Endodermal cell (in vitro differentiated cells): Measurements from ENCODE around the gene PADI4. TPM values are rescaled to one million over a fixed set of nuclear protein-coding genes. Genes with fewer than 3 reads are reported as not detected.

Experiments
- DNase-seq: peaks from one replicate; pipeline ENCODE4 v3.0.0-alpha.2; 2017
- H3K27ac ChIP-seq: 2 replicates; pipeline ENCODE4 v1.5.1; 2013; ENCODE audit warnings: mild to moderate bottlenecking, low read depth, low read length, moderate library complexity
- H3K27me3 ChIP-seq: 2 replicates; pipeline ENCODE4 v1.6.1; 2013; ENCODE audit warnings: mild to moderate bottlenecking, low read length, moderate library complexity; ENCODE audit not compliant: insufficient read depth, control insufficient read depth, poor library complexity, severe bottlenecking
- H3K36me3 ChIP-seq: 2 replicates; pipeline ENCODE4 v1.7.0; 2013; ENCODE audit warnings: mild to moderate bottlenecking, low read length, moderate library complexity; ENCODE audit not compliant: control insufficient read depth, insufficient read depth
- H3K4me1 ChIP-seq: one replicate; pipeline ENCODE4 v1.7.0; 2013; ENCODE audit warnings: low read length; ENCODE audit not compliant: control insufficient read depth, insufficient read depth
- H3K4me3 ChIP-seq: 2 replicates; pipeline ENCODE4 v1.5.1; 2013; ENCODE audit warnings: mild to moderate bottlenecking, low read length, moderate library complexity
- H3K9ac ChIP-seq: 2 replicates; pipeline ENCODE4 v1.6.1; 2013; ENCODE audit warnings: mild to moderate bottlenecking, low read length, moderate library complexity; ENCODE audit not compliant: poor library complexity, severe bottlenecking; ENCODE audit errors: extremely low read depth
- H3K9me3 ChIP-seq: 2 replicates; pipeline ENCODE4 v1.6.1; 2013; ENCODE audit warnings: mild to moderate bottlenecking, low read length, moderate library complexity; ENCODE audit not compliant: control insufficient read depth
- H3K27ac Mint-ChIP-seq: 2 replicates; pipeline ENCODE4 v1.8.0; 2020; ENCODE audit warnings: mixed read lengths
- H3K27me3 Mint-ChIP-seq: 2 replicates; pipeline ENCODE4 v1.8.0; 2021; ENCODE audit warnings: mild to moderate bottlenecking, mixed read lengths; ENCODE audit not compliant: insufficient read depth
- H3K36me3 Mint-ChIP-seq: 2 replicates; pipeline ENCODE4 v1.8.0; 2020; ENCODE audit warnings: low read depth, mixed read lengths
- H3K4me1 Mint-ChIP-seq: 2 replicates; pipeline ENCODE4 v1.8.0; 2020; ENCODE audit warnings: mixed read lengths
- H3K4me3 Mint-ChIP-seq: 2 replicates; pipeline ENCODE4 v1.8.0; 2020; ENCODE audit warnings: mild to moderate bottlenecking, moderate library complexity, mixed read lengths
- H3K9me3 Mint-ChIP-seq: 2 replicates; pipeline ENCODE4 v1.8.0; 2020; ENCODE audit warnings: mild to moderate bottlenecking, mixed read lengths
- WGBS, 2 experiments: methylation state at CpG; one replicate each; pipeline versions ENCODE4 v1.1.5 to v1.1.7; 2013; ENCODE audit warnings: missing lambda C conversion rate in 2 of 2, mixed read lengths in 1 of 2; ENCODE audit not compliant: insufficient coverage in 1 of 2, insufficient read length in 1 of 2; 5-methylcytosine and 5-hydroxymethylcytosine counted together
- total RNA-seq, 2 donors: library from RNA; stranded (reverse); fragmentation: NEBNext Ultra II Directional in 1 of 2; extraction: Animal tissue kit (Norgen Biotek cat#: 25700) in 1 of 2; gene quantifications; 2 replicates in 1 of 2; 3 replicates in 1 of 2; pipeline ENCODE4 v1.2.1, GENCODE V29; 2021
- TF ChIP-seq, protein P1 (sequence below): fragments of 200-600 bp; sonication (generic); conservative IDR thresholded peaks from 2 replicates; pipeline ENCODE4 v1.5.0; 2021; ENCODE audit warnings: antibody characterized with exemption, mild to moderate bottlenecking

PADI4 gene
- total RNA-seq, 2 donors from 2014 or later: not detected

DNA sequence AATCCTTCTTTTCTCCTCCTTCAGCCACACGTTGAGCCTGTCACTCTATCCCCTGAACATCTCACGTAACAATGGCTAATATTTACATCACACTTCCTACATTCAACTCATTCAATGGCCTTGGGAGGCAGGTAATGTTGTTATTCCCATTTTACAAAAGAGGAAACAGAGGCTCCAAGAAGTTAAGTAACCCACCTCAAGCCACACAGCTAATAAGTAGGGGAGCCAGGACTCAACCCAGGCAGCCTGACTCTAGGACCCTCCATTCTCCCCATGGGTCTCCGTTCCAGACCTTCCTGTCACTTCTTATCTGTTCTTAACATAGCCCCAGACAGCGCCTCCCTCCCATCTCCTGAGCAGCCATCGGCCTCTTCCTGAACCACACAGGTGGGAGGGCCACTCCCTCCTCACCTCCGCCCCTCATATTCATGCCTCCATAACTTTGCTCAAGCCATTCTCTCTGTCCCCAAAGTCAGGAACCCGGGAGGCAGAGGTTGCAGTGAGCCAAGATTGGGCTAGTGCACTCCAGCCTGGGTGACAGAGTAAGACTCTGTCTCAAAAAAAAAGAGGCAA lies 2.2 kb downstream of the PADI4 start:
- Histone ChIP-seq H3K4me3 (no peak overlapping the region), H3K27ac (no peak overlapping the region), H3K9me3 (no peaks in the 10 kb centered on the region), H3K36me3 (no peaks in the 10 kb centered on the region), H3K27me3 (no peaks in the 10 kb centered on the region), H3K9ac (no peak overlapping the region), H3K4me1 (no peaks in the 10 kb centered on the region)
- Mint-ChIP-seq H3K27ac (no peak overlapping the region), H3K9me3 (no peaks in the 10 kb centered on the region), H3K36me3 (no peaks in the 10 kb centered on the region), H3K4me1 (peaks cover 6% of the 10 kb centered on the region), H3K27me3 (no peaks in the 10 kb centered on the region), H3K4me3 (no peak overlapping the region)
- DNase-seq: peak; percentile 72
- TF ChIP-seq, protein P1, sequence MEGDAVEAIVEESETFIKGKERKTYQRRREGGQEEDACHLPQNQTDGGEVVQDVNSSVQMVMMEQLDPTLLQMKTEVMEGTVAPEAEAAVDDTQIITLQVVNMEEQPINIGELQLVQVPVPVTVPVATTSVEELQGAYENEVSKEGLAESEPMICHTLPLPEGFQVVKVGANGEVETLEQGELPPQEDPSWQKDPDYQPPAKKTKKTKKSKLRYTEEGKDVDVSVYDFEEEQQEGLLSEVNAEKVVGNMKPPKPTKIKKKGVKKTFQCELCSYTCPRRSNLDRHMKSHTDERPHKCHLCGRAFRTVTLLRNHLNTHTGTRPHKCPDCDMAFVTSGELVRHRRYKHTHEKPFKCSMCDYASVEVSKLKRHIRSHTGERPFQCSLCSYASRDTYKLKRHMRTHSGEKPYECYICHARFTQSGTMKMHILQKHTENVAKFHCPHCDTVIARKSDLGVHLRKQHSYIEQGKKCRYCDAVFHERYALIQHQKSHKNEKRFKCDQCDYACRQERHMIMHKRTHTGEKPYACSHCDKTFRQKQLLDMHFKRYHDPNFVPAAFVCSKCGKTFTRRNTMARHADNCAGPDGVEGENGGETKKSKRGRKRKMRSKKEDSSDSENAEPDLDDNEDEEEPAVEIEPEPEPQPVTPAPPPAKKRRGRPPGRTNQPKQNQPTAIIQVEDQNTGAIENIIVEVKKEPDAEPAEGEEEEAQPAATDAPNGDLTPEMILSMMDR: no peak
- 68 to 70% methylated on average over 4 to 7 of the region's 7 CpGs for WGBS, 2 experiments

DNA sequence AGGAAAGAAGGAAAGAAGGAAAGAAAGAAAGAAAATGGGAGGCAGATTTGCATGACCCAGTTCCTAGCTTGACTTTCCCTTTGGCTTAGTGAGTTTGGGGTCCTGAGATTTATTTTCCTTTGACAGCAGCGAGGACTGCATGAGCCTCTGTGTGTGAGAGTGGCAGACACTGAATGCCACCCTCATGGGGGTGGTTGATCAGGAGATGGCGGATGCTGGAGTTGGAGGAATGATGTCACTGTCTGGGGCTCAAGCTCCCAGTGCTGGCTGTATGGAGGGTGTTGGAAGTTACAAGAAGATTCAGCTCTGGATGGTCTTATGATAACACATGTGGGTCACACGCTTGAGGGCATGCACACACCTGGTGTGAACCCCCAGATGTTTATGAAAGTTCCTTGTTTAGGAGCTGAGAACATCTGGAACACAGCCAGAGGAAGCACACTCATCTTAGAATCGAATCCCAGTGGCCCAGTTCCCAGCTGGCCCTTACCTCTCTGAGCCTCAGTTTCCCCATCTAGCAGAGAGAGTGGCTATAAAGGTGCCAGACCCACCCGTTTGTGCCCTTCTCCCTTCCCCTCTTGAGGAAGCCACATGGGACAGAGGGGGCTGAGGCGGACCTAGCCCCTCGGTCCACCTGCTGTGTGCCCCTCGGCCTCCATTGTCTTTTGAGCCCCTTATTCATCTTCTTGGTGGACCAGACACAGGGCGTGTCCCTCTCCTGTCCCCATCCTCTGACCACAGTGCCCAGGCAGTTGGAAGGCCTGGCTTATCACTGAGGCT lies 5.7 kb downstream of the PADI4 start:
- Histone ChIP-seq H3K36me3 (no peaks in the 10 kb centered on the region), H3K4me3 (no peak overlapping the region), H3K27ac (no peak overlapping the region), H3K4me1 (no peaks in the 10 kb centered on the region), H3K9ac (no peak overlapping the region), H3K27me3 (no peaks in the 10 kb centered on the region), H3K9me3 (no peaks in the 10 kb centered on the region)
- DNase-seq: no peak
- Mint-ChIP-seq H3K36me3 (no peaks in the 10 kb centered on the region), H3K4me1 (peaks cover 5% of the 10 kb centered on the region), H3K27ac (no peak overlapping the region), H3K27me3 (no peaks in the 10 kb centered on the region), H3K9me3 (no peaks in the 10 kb centered on the region), H3K4me3 (no peak overlapping the region)
- TF ChIP-seq, protein P1: no peak
- 87 to 89% methylated on average over 4 to 9 of the region's 9 CpGs for WGBS, 2 experiments

DNA sequence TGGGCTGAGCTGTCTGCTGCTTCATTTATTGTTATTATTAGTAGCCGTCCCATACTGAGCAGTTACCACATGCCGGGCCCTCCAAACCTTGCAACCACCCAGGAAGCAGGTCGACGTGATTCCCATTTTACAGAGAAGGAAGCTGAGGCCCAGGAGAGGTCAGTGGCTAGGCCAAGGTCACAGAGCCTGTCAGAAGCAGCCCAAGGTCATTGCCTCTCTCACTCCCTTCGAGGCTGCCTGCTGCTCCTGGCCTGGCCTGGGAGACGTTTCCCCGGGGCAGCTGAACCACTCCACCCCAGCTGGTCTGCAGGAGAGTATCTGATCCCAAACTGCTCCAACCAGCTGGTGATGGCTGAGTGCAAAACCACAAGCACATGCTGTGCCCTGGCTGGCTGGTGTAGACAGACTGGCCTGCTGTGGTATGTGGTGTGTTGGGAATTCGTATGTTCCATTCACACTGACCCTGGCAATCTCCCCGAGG lies 6.5 kb downstream of the PADI4 start:
- H3K9me3 Mint-ChIP-seq: peaks cover 5% of the 10 kb centered on the region
- TF ChIP-seq, protein P1: no peak
- WGBS, 2 experiments: 74 to 89% methylated on average over 8 to 9 of the region's 9 CpGs

More for the DNA sequence above, 6.5 kb downstream of the PADI4 start:
- no peak overlapping the region for H3K27ac ChIP-seq
- H3K9ac ChIP-seq: no peak overlapping the region
- no peaks in the 10 kb centered on the region for H3K4me1 ChIP-seq
- Mint-ChIP-seq H3K36me3 (no peaks in the 10 kb centered on the region), H3K27ac (no peak overlapping the region), H3K4me3 (no peak overlapping the region), H3K27me3 (no peaks in the 10 kb centered on the region), H3K4me1 (peaks cover 5% of the 10 kb centered on the region)
- H3K4me3 ChIP-seq: no peak overlapping the region
- no peaks in the 10 kb centered on the region for H3K27me3 ChIP-seq
- no peaks in the 10 kb centered on the region for H3K36me3 ChIP-seq
- peaks cover 2% of the 10 kb centered on the region for H3K9me3 ChIP-seq
- no peak for DNase-seq
